ENCODE results near the gene ZNF518A. TPM values are rescaled to one million over a fixed set of nuclear protein-coding genes. Genes with fewer than 3 reads are reported as not detected.

ZNF518A gene
- total RNA-seq = 10 to 100 TPM; 26.6 to 34.7 TPM

- no peaks in the 10 kb centered on the region for H3K9me3 Mint-ChIP-seq
- H3K27ac Mint-ChIP-seq = peak within 1 kb of the TSS; percentile 99
- peaks cover 28% of the 10 kb centered on the region for H3K4me1 Mint-ChIP-seq (ENCODE audit: low read depth)
- H3K4me3 Mint-ChIP-seq = peak within 1 kb of the TSS; percentile 95 to 99
- peaks cover 29% of the 10 kb centered on the region for H3K27me3 Mint-ChIP-seq (ENCODE audit: low read depth)
- ATAC-seq (replicated peaks in 1 of 2) (peak; percentile 85 to 86), DNase-seq (peak; percentile 89 to 91)
- peaks cover 9 to 13% of the 10 kb centered on the region in 2 donors for H3K36me3 Mint-ChIP-seq (ENCODE audit: insufficient read depth in 2 of 2)
These were observed at the start of gene ZNF518A for GRCh38 chr10:96129387-96130325. Gene ZNF518A, plus strand, starts transcription at chr10:96130297. Its CDS starts 26,026 bp downstream, at chr10:96156323.

- DNase-seq (no peak), ATAC-seq (replicated peaks in 1 of 2) (peak; percentile 52 to 68)
- Mint-ChIP-seq H3K27me3 (ENCODE audit: low read depth) (no peaks in the 10 kb centered on the region), H3K27ac (no peak overlapping the region), H3K9me3 (no peaks in the 10 kb centered on the region), H3K4me1 (ENCODE audit: low read depth) (peaks cover 4% of the 10 kb centered on the region), H3K36me3 (ENCODE audit: insufficient read depth in 2 of 2) (peaks cover 0 to 4% of the 10 kb centered on the region in 2 donors), H3K4me3 (no peak overlapping the region)
These were observed 47.9 kb upstream of the ZNF518A start for GRCh38 chr10:96082153-96082552.

GRCh38 chr10:96082748-96083147, 47.3 kb upstream of the ZNF518A start:
- H3K27ac Mint-ChIP-seq = no peak overlapping the region
- DNase-seq = no peak

GRCh38 chr10:96089116-96089515, 41.0 kb upstream of the ZNF518A start:
- peak overlapping the region; percentile 98 for H3K27ac Mint-ChIP-seq
- H3K4me1 Mint-ChIP-seq (ENCODE audit: low read depth) = peaks cover 3% of the 10 kb centered on the region
- peak overlapping the region; percentile 93 to 94 for H3K4me3 Mint-ChIP-seq
- H3K36me3 Mint-ChIP-seq (ENCODE audit: insufficient read depth in 2 of 2) = peaks cover 0 to 2% of the 10 kb centered on the region in 2 donors
- no peaks in the 10 kb centered on the region for H3K9me3 Mint-ChIP-seq
- ATAC-seq (replicated peaks in 1 of 2) = no peak
- no peak for DNase-seq
- peaks cover 24% of the 10 kb centered on the region for H3K27me3 Mint-ChIP-seq (ENCODE audit: low read depth)

More at GRCh38 chr10:96082748-96083147, 47.3 kb upstream of the ZNF518A start:
- H3K36me3 Mint-ChIP-seq (ENCODE audit: insufficient read depth in 2 of 2) = peaks cover 0 to 4% of the 10 kb centered on the region in 2 donors
- H3K4me3 Mint-ChIP-seq = no peak overlapping the region
- H3K27me3 Mint-ChIP-seq (ENCODE audit: low read depth) = no peaks in the 10 kb centered on the region
- no peak for ATAC-seq (replicated peaks in 1 of 2)
- H3K9me3 Mint-ChIP-seq = no peaks in the 10 kb centered on the region
- H3K4me1 Mint-ChIP-seq (ENCODE audit: low read depth) = peaks cover 4% of the 10 kb centered on the region

GRCh38 chr10:96089670-96090462, 40.2 kb upstream of the ZNF518A start:
- H3K9me3 Mint-ChIP-seq = no peaks in the 10 kb centered on the region
- peak; percentile 91 to 93 for ATAC-seq (replicated peaks in 1 of 2)
- H3K4me3 Mint-ChIP-seq = peak overlapping the region; percentile 93 to 94
- H3K4me1 Mint-ChIP-seq (ENCODE audit: low read depth) = peaks cover 3% of the 10 kb centered on the region
- peak; percentile 93 to 94 for DNase-seq
- H3K27ac Mint-ChIP-seq = peak overlapping the region; percentile 98
- peaks cover 0 to 2% of the 10 kb centered on the region in 2 donors for H3K36me3 Mint-ChIP-seq (ENCODE audit: insufficient read depth in 2 of 2)
- peaks cover 31% of the 10 kb centered on the region for H3K27me3 Mint-ChIP-seq (ENCODE audit: low read depth)

- Mint-ChIP-seq H3K4me3 (peak overlapping the region; percentile 93 to 94), H3K27ac (peak overlapping the region; percentile 98), H3K4me1 (ENCODE audit: low read depth) (peaks cover 3% of the 10 kb centered on the region), H3K9me3 (no peaks in the 10 kb centered on the region), H3K36me3 (ENCODE audit: insufficient read depth in 2 of 2) (peaks cover 0 to 2% of the 10 kb centered on the region in 2 donors), H3K27me3 (ENCODE audit: low read depth) (peaks cover 37% of the 10 kb centered on the region)
- DNase-seq = no peak
- ATAC-seq (replicated peaks in 1 of 2) = no peak
These were observed 39.7 kb upstream of the ZNF518A start for GRCh38 chr10:96090463-96090800.

- H3K4me3 Mint-ChIP-seq = no peak overlapping the region
- H3K4me1 Mint-ChIP-seq (ENCODE audit: low read depth) = peaks cover 3% of the 10 kb centered on the region
- H3K36me3 Mint-ChIP-seq (ENCODE audit: insufficient read depth in 2 of 2) = peaks cover 0 to 2% of the 10 kb centered on the region in 2 donors
- DNase-seq = no peak
- no peaks in the 10 kb centered on the region for H3K9me3 Mint-ChIP-seq
- peaks cover 61% of the 10 kb centered on the region for H3K27me3 Mint-ChIP-seq (ENCODE audit: low read depth)
- no peak for ATAC-seq (replicated peaks in 1 of 2)
- no peak overlapping the region for H3K27ac Mint-ChIP-seq
These were observed 36.9 kb upstream of the ZNF518A start for GRCh38 chr10:96092999-96093767.

GRCh38 chr10:96093948-96094347, 36.1 kb upstream of the ZNF518A start:
- Mint-ChIP-seq H3K27me3 (ENCODE audit: low read depth) (peaks cover 69% of the 10 kb centered on the region), H3K9me3 (no peaks in the 10 kb centered on the region), H3K27ac (no peak overlapping the region)

GRCh38 chr10:96096958-96097357, 33.1 kb upstream of the ZNF518A start:
- Mint-ChIP-seq H3K27ac (no peak overlapping the region), H3K36me3 (ENCODE audit: insufficient read depth in 2 of 2) (no peaks in the 10 kb centered on the region), H3K9me3 (no peaks in the 10 kb centered on the region), H3K4me1 (ENCODE audit: low read depth) (no peaks in the 10 kb centered on the region), H3K4me3 (no peak overlapping the region), H3K27me3 (ENCODE audit: low read depth) (peaks cover 92% of the 10 kb centered on the region)
- ATAC-seq (replicated peaks in 1 of 2) = no peak
- no peak for DNase-seq

More at GRCh38 chr10:96093948-96094347, 36.1 kb upstream of the ZNF518A start:
- Mint-ChIP-seq H3K4me1 (ENCODE audit: low read depth) (peaks cover 3% of the 10 kb centered on the region), H3K36me3 (ENCODE audit: insufficient read depth in 2 of 2) (peaks cover 0 to 2% of the 10 kb centered on the region in 2 donors), H3K4me3 (no peak overlapping the region)
- DNase-seq (no peak), ATAC-seq (replicated peaks in 1 of 2) (no peak)

- DNase-seq (no peak), ATAC-seq (replicated peaks in 1 of 2) (no peak)
- H3K36me3 Mint-ChIP-seq (ENCODE audit: insufficient read depth in 2 of 2) = no peaks in the 10 kb centered on the region
- no peaks in the 10 kb centered on the region for H3K9me3 Mint-ChIP-seq
- no peak overlapping the region for H3K4me3 Mint-ChIP-seq
- no peaks in the 10 kb centered on the region for H3K4me1 Mint-ChIP-seq (ENCODE audit: low read depth)
- H3K27me3 Mint-ChIP-seq (ENCODE audit: low read depth) = peaks cover 83% of the 10 kb centered on the region
- H3K27ac Mint-ChIP-seq = no peak overlapping the region
These were observed 32.2 kb upstream of the ZNF518A start for GRCh38 chr10:96097865-96098264.

GRCh38 chr10:96107623-96108038, 22.5 kb upstream of the ZNF518A start:
- no peak overlapping the region for H3K4me3 Mint-ChIP-seq

GRCh38 chr10:96112531-96112930, 17.6 kb upstream of the ZNF518A start:
- H3K4me3 Mint-ChIP-seq = no peak overlapping the region
- peaks cover 2 to 3% of the 10 kb centered on the region in 2 donors for H3K9me3 Mint-ChIP-seq
- H3K27me3 Mint-ChIP-seq (ENCODE audit: low read depth) = peaks cover 67% of the 10 kb centered on the region
- ATAC-seq (replicated peaks in 1 of 2) (no peak), DNase-seq (no peak)
- H3K36me3 Mint-ChIP-seq (ENCODE audit: insufficient read depth in 2 of 2) = peaks cover 0 to 4% of the 10 kb centered on the region in 2 donors
- no peaks in the 10 kb centered on the region for H3K4me1 Mint-ChIP-seq (ENCODE audit: low read depth)
- H3K27ac Mint-ChIP-seq = no peak overlapping the region

More at GRCh38 chr10:96107623-96108038, 22.5 kb upstream of the ZNF518A start:
- DNase-seq = no peak
- peaks cover 3 to 4% of the 10 kb centered on the region in 2 donors for H3K9me3 Mint-ChIP-seq
- H3K27ac Mint-ChIP-seq = no peak overlapping the region
- ATAC-seq (replicated peaks in 1 of 2) = no peak
- H3K36me3 Mint-ChIP-seq (ENCODE audit: insufficient read depth in 2 of 2) = peaks cover 0 to 4% of the 10 kb centered on the region in 2 donors
- H3K4me1 Mint-ChIP-seq (ENCODE audit: low read depth) = no peaks in the 10 kb centered on the region
- H3K27me3 Mint-ChIP-seq (ENCODE audit: low read depth) = peaks cover 72% of the 10 kb centered on the region

All from activated T-cell treated with anti-CD3 and anti-CD28 coated beads, Interleukin-2, amount 50 U/mL, for 72 hours (primary cell).